Activated T-cell treated with anti-CD3 and anti-CD28 coated beads for 4 hours (primary cell): ENCODE results near the gene HSD17B12.

Experiments used
- DNase-seq: peaks from one replicate; pipeline ENCODE4 v3.0.0-alpha.2; 2020

The HSD17B12 gene

GRCh38 chr11:43689167-43689566 lies 8.6 kb downstream of the HSD17B12 start:
- DNase-seq: no peak

- no peak for DNase-seq
Measured at GRCh38 chr11:43690929-43691725, 10.6 kb downstream of the HSD17B12 start.

GRCh38 chr11:43691806-43692205 lies 11.3 kb downstream of the HSD17B12 start:
- no peak for DNase-seq

- no peak for DNase-seq
Measured at GRCh38 chr11:43693069-43693468, 12.5 kb downstream of the HSD17B12 start.

- no peak for DNase-seq
Measured at GRCh38 chr11:43693731-43694130, 13.2 kb downstream of the HSD17B12 start.

GRCh38 chr11:43694477-43694876 lies 13.9 kb downstream of the HSD17B12 start:
- no peak for DNase-seq

GRCh38 chr11:43697679-43698078 lies 17.1 kb downstream of the HSD17B12 start:
- DNase-seq: no peak

- DNase-seq: no peak
Measured at GRCh38 chr11:43699870-43700269, 19.3 kb downstream of the HSD17B12 start.

- no peak for DNase-seq
Measured at GRCh38 chr11:43706631-43707030, 26.1 kb downstream of the HSD17B12 start.

- no peak for DNase-seq
Measured at GRCh38 chr11:43708776-43709175, 28.2 kb downstream of the HSD17B12 start.

- no peak for DNase-seq
Measured at GRCh38 chr11:43709689-43710088, 29.2 kb downstream of the HSD17B12 start.

- no peak for DNase-seq
Measured at GRCh38 chr11:43712676-43713075, 32.1 kb downstream of the HSD17B12 start.

GRCh38 chr11:43718373-43718772 lies 37.8 kb downstream of the HSD17B12 start:
- DNase-seq: no peak

- DNase-seq: no peak
Measured at GRCh38 chr11:43723617-43724016, 43.1 kb downstream of the HSD17B12 start.

- DNase-seq: no peak
Measured at GRCh38 chr11:43732225-43732624, 51.7 kb downstream of the HSD17B12 start.

- DNase-seq: no peak
Measured at GRCh38 chr11:43734256-43734655, 53.7 kb downstream of the HSD17B12 start.

GRCh38 chr11:43735115-43735514 lies 54.6 kb downstream of the HSD17B12 start:
- DNase-seq: no peak

GRCh38 chr11:43735961-43736360 lies 55.4 kb downstream of the HSD17B12 start:
- DNase-seq: no peak

- DNase-seq: no peak
Measured at GRCh38 chr11:43736502-43737200, 56.1 kb downstream of the HSD17B12 start.

- no peak for DNase-seq
Measured at GRCh38 chr11:43737201-43737590, 56.7 kb downstream of the HSD17B12 start.

- DNase-seq: no peak
Measured at GRCh38 chr11:43738600-43739409, 58.3 kb downstream of the HSD17B12 start.

- no peak for DNase-seq
Measured at GRCh38 chr11:43746670-43747069, 66.1 kb downstream of the HSD17B12 start.

GRCh38 chr11:43747130-43747802 lies 66.7 kb downstream of the HSD17B12 start:
- no peak for DNase-seq
